Measurements from ENCODE around the gene GPR132.

DNA sequence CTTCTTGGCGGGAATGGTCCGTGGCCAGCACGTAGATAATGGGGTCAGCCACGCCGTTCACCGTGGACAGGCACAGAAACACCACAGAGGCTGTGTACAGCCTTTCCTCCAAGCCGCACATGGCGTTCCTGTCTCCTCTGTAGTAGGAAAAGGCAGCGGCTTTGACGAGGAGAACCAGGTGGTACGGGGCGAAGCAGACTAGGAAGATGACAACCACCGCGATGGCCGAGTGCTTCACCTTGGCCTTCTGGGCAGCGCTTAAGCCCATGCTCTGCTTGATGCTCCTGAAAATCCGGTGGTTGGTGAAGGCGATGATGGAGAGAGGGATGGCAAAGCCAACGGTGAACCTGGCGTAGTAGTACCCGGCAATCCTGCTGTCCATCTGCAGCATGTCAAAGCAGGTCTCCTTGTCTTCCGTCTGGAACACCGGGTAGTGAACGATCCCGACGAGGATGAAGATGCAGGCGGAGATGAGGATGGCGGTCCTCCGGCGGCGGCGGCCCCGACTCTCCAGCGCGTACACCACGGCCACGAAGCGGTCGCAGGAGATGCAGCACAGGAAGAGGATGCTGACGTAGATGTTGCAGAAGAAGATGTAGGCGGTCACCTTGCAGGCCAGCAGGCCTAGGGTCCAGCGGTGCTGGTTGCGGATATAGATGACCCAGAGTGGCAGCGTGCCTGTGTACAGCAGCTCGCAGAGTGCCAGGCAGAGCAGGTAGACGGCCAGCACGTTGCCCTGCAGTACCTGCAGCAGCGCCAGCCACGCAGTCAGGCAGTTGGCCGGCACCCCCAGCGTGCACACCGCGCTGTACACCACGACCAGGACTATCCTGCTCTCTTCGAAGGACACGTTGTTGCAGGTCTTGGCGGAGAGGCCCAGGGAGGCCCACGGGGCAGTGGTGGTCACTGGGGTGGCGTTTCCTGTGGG lies 13.8 kb downstream of the GPR132 start:
- TF ChIP-seq CTCF (optimal IDR thresholded peaks at IDR 0.05 in 1 of 3, IDR thresholded peaks at IDR 0.05 in 1 of 3, conservative IDR thresholded peaks at IDR 0.05 in 1 of 3; ENCODE audit: extremely low read depth in 1 of 3, insufficient read depth in 2 of 3, low read length in 3 of 3) (no peak), EZH2 (IDR thresholded peaks at IDR 0.05; ENCODE audit: low read length) (no peak)
